Heart left ventricle (tissue), 16 donors: ENCODE data around the gene FAF1. TPM values are rescaled to one million over a fixed set of nuclear protein-coding genes. Genes with fewer than 3 reads are reported as not detected.

ENCODE experiments used
- ATAC-seq, 4 donors: fragments of 200-7000 bp; cut with Tn5 transposase; one replicate each; pipeline ENCODE4 v1.9.1; 2020 to 2022; ENCODE audit warnings: moderate library complexity in 4 of 4, mild to moderate bottlenecking in 3 of 4, moderate number of reproducible peaks in 1 of 4
- DNase-seq, 5 donors: peaks; one replicate each; pipeline ENCODE4 v3.0.0-alpha.2; 2020
- H3K27ac ChIP-seq, 12 donors: fragments of 200-600 bp; sonication (generic) in 4 of 12; one replicate each; pipeline versions ENCODE4 v1.5.0 to v1.8.0; 2016 to 2022; ENCODE audit warnings: mild to moderate bottlenecking in 2 of 12
- H3K27me3 ChIP-seq, 9 donors: fragments of 200-600 bp; sonication (generic) in 2 of 9; one replicate each; pipeline versions ENCODE4 v1.5.1 to v1.8.0; 2016 to 2022; ENCODE audit warnings: mild to moderate bottlenecking in 3 of 9
- H3K36me3 ChIP-seq, 9 donors: fragments of 200-600 bp; sonication (generic) in 2 of 9; one replicate each; pipeline versions ENCODE4 v1.5.0 to v1.8.0; 2018 to 2022; ENCODE audit warnings: mild to moderate bottlenecking in 2 of 9
- H3K4me1 ChIP-seq, 12 donors: fragments of 200-600 bp; sonication (generic) in 4 of 12; one replicate each; pipeline versions ENCODE4 v1.5.0 to v1.8.0; 2016 to 2022; ENCODE audit warnings: mild to moderate bottlenecking in 3 of 12
- H3K4me3 ChIP-seq, 12 donors: fragments of 200-600 bp; sonication (generic) in 4 of 12; one replicate each; pipeline versions ENCODE4 v1.5.0 to v1.8.0; 2017 to 2022; ENCODE audit warnings: mild to moderate bottlenecking in 9 of 12, moderate library complexity in 4 of 12
- H3K9me3 ChIP-seq, 12 donors: fragments of 200-600 bp; sonication (generic) in 4 of 12; one replicate each; pipeline versions ENCODE4 v1.5.0 to v1.8.0; 2016 to 2022; ENCODE audit warnings: mild to moderate bottlenecking in 1 of 12
- CTCF ChIP-seq, 12 donors: fragments of 200-600 bp; sonication (generic) in 4 of 12; IDR thresholded peaks; one replicate each; pipeline versions ENCODE4 v1.5.0 to v1.8.0; 2018 to 2022; ENCODE audit warnings: antibody characterized with exemption in 12 of 12, mild to moderate bottlenecking in 5 of 12
- POLR2A ChIP-seq, 2 donors: fragments of 450-650 bp; IDR thresholded peaks; one replicate each; pipeline ENCODE4 v1.6.1; 2017; ENCODE audit warnings: antibody characterized with exemption in 2 of 2, mild to moderate bottlenecking in 2 of 2, moderate library complexity in 2 of 2
- WGBS, 4 donors: extraction: QIAGEN DNeasy Blood & Tissue Kit in 2 of 4; methylation state at CpG; one replicate each; pipeline versions ENCODE4 v1.1.5 to v1.1.7; 2013 to 2018; 5-methylcytosine and 5-hydroxymethylcytosine counted together
- intact Hi-C, 10 donors: fragments of 100-400 bp; cut with DNase I; formaldehyde crosslinking; loops; one replicate each; pipeline versions ENCODE4 v1.11.1 to v1.14.2; 2022
- polyA plus RNA-seq, 2 donors: library from polyadenylated mRNA; stranded (reverse); fragments of 200-250 nt; gene quantifications; one replicate each; pipeline ENCODE4 v1.2.3, GENCODE V29; 2013
- total RNA-seq, 9 donors: library from RNA; depleted of rRNA in 2 of 9; stranded (reverse); fragments of >200 nt in 2 of 9; fragmentation: NEBNext Ultra II Directional in 3 of 9; extraction: Animal tissue kit (Norgen Biotek cat#: 25700) in 3 of 9; gene quantifications; one replicate each; pipeline versions ENCODE4 v1.1.0 to v1.2.4, GENCODE V29; 2016 to 2023
- donor health status: ischemic (EF 13 %, LVEDD 7.1; RV severe dilation, severe dysfunction).
- donor health status: healthy with polysubstance abuse.
- donor health status: DM: no; HTN: yes; CAD: no.
- donor health status: DM: no; HTN: no; CAD: no.
- donor health status: ischemic (EF 25% LVEDD 6.9; RV normal size, moderate dysfunction).
- donor health status: ischemic (EF 25% LVEDD 5.7; RV mildly dilated, moderate dysfunction).
- donor health status: healthy.
- donor health status: DM: yes; HTN: yes; CAD: no.
- donor health status: ischemic (EF 35%, LVEDD 5.7; RV mildly dilated, moderate dysfunction).
- donor health status: nonischemic (EF 11% LVEDD 7.7; RV severe dilation, severe dysfunction).
- donor health status: DM: yes; HTN: yes; CAD: no.
- donor health status: PGD.
- donor health status: ischemic (EF 29% LVEDD 5.4; RV normal size, mild dysfunction).
- donor health status: nonischemic (EF 23%, LVEDD 6.1; RV moderate dilation, normal function).

Gene FAF1
- total and polyA plus RNA-seq, 11 donors, result 41.0 to 112 (median 81.3) TPM

- DNase-seq, result no peak
- WGBS, 4 donors, result 79 to 86% (median 83%) methylated on average over 4 of the region's 4 CpGs
- no peak overlapping the region for H3K27ac ChIP-seq
- no peaks in the 10 kb centered on the region for H3K27me3 ChIP-seq
- H3K4me3 ChIP-seq, result no peak overlapping the region
- H3K4me1 ChIP-seq, result no peaks in the 10 kb centered on the region
- H3K9me3 ChIP-seq, result no peaks in the 10 kb centered on the region
- TF ChIP-seq POLR2A (IDR thresholded peaks at IDR 0.05) (no peak), CTCF (IDR thresholded peaks at IDR 0.05) (no peak)
- intact Hi-C loops, result no loop called here
- H3K36me3 ChIP-seq, result no peaks in the 10 kb centered on the region
- no peak for ATAC-seq
Observed at GRCh38 chr1:50994997-50995396, 34.9 kb upstream of the FAF1 start.

- no peaks in the 10 kb centered on the region for H3K36me3 ChIP-seq
- no peak for DNase-seq
- ATAC-seq, result no peak
- H3K4me1 ChIP-seq, result no peaks in the 10 kb centered on the region
- no peaks in the 10 kb centered on the region for H3K27me3 ChIP-seq
- H3K9me3 ChIP-seq, result no peaks in the 10 kb centered on the region
- TF ChIP-seq CTCF (IDR thresholded peaks at IDR 0.05) (no peak), POLR2A (IDR thresholded peaks at IDR 0.05) (no peak)
- H3K4me3 ChIP-seq, result no peak overlapping the region
- WGBS, 4 donors, result 89 to 97% (median 94%) methylated on average over 3 of the region's 3 CpGs
- intact Hi-C loops, result no loop called here
- H3K27ac ChIP-seq, result no peak overlapping the region
Observed at GRCh38 chr1:50993645-50994044, 33.6 kb upstream of the FAF1 start.

GRCh38 chr1:50992532-50993318, 32.7 kb upstream of the FAF1 start:
- H3K9me3 ChIP-seq, result no peaks in the 10 kb centered on the region
- no peaks in the 10 kb centered on the region for H3K36me3 ChIP-seq
- no peak for ATAC-seq

GRCh38 chr1:50989694-50990093, 29.6 kb upstream of the FAF1 start:
- H3K4me1 ChIP-seq, result peaks cover 0 to 4% (median 0%) of the 10 kb centered on the region in 12 donors
- 93 to 96% (median 94%) methylated on average over 2 of the region's 2 CpGs for WGBS, 4 donors
- DNase-seq (no peak), ATAC-seq (no peak)
- H3K36me3 ChIP-seq, result no peaks in the 10 kb centered on the region
- intact Hi-C loops, result no loop called here
- no peaks in the 10 kb centered on the region for H3K9me3 ChIP-seq
- no peak overlapping the region for H3K27ac ChIP-seq
- TF ChIP-seq CTCF (IDR thresholded peaks at IDR 0.05), result no peak
- no peak for TF ChIP-seq POLR2A (IDR thresholded peaks at IDR 0.05)
- H3K27me3 ChIP-seq, result no peaks in the 10 kb centered on the region
- H3K4me3 ChIP-seq, result no peak overlapping the region

More at GRCh38 chr1:50992532-50993318, 32.7 kb upstream of the FAF1 start:
- DNase-seq, result no peak
- intact Hi-C loops, result no loop called here
- Histone ChIP-seq H3K27ac (no peak overlapping the region), H3K4me1 (no peaks in the 10 kb centered on the region), H3K27me3 (no peaks in the 10 kb centered on the region), H3K4me3 (no peak overlapping the region)
- no peak for TF ChIP-seq CTCF (IDR thresholded peaks at IDR 0.05)
- no peak for TF ChIP-seq POLR2A (IDR thresholded peaks at IDR 0.05)
- 89 to 93% (median 91%) methylated on average over 3 of the region's 3 CpGs for WGBS, 4 donors
